Heart left ventricle (tissue), 16 donors: ENCODE measurements around the gene ALPI. TPM values are rescaled to one million over a fixed set of nuclear protein-coding genes. Genes with fewer than 3 reads are reported as not detected.

ENCODE experiments used
- ATAC-seq, 4 donors: fragments of 200-7000 bp; cut with Tn5 transposase; one replicate each; pipeline ENCODE4 v1.9.1; 2020 to 2022; ENCODE audit warnings: moderate library complexity in 4 of 4, mild to moderate bottlenecking in 3 of 4, moderate number of reproducible peaks in 1 of 4
- DNase-seq, 5 donors: peaks; one replicate each; pipeline ENCODE4 v3.0.0-alpha.2; 2020
- H3K27ac ChIP-seq, 12 donors: fragments of 200-600 bp; sonication (generic) in 4 of 12; one replicate each; pipeline versions ENCODE4 v1.5.0 to v1.8.0; 2016 to 2022; ENCODE audit warnings: mild to moderate bottlenecking in 2 of 12
- H3K27me3 ChIP-seq, 9 donors: fragments of 200-600 bp; sonication (generic) in 2 of 9; one replicate each; pipeline versions ENCODE4 v1.5.1 to v1.8.0; 2016 to 2022; ENCODE audit warnings: mild to moderate bottlenecking in 3 of 9
- H3K36me3 ChIP-seq, 9 donors: fragments of 200-600 bp; sonication (generic) in 2 of 9; one replicate each; pipeline versions ENCODE4 v1.5.0 to v1.8.0; 2018 to 2022; ENCODE audit warnings: mild to moderate bottlenecking in 2 of 9
- H3K4me1 ChIP-seq, 12 donors: fragments of 200-600 bp; sonication (generic) in 4 of 12; one replicate each; pipeline versions ENCODE4 v1.5.0 to v1.8.0; 2016 to 2022; ENCODE audit warnings: mild to moderate bottlenecking in 3 of 12
- H3K4me3 ChIP-seq, 12 donors: fragments of 200-600 bp; sonication (generic) in 4 of 12; one replicate each; pipeline versions ENCODE4 v1.5.0 to v1.8.0; 2017 to 2022; ENCODE audit warnings: mild to moderate bottlenecking in 9 of 12, moderate library complexity in 4 of 12
- H3K9me3 ChIP-seq, 12 donors: fragments of 200-600 bp; sonication (generic) in 4 of 12; one replicate each; pipeline versions ENCODE4 v1.5.0 to v1.8.0; 2016 to 2022; ENCODE audit warnings: mild to moderate bottlenecking in 1 of 12
- POLR2A ChIP-seq, 2 donors: fragments of 450-650 bp; IDR thresholded peaks; one replicate each; pipeline ENCODE4 v1.6.1; 2017; ENCODE audit warnings: antibody characterized with exemption in 2 of 2, mild to moderate bottlenecking in 2 of 2, moderate library complexity in 2 of 2
- WGBS, 4 donors: extraction: QIAGEN DNeasy Blood & Tissue Kit in 2 of 4; methylation state at CpG; one replicate each; pipeline versions ENCODE4 v1.1.5 to v1.1.7; 2013 to 2018; 5-methylcytosine and 5-hydroxymethylcytosine counted together
- intact Hi-C, 10 donors: fragments of 100-400 bp; cut with DNase I; formaldehyde crosslinking; loops; one replicate each; pipeline versions ENCODE4 v1.11.1 to v1.14.2; 2022
- polyA plus RNA-seq, 2 donors: library from polyadenylated mRNA; stranded (reverse); fragments of 200-250 nt; gene quantifications; one replicate each; pipeline ENCODE4 v1.2.3, GENCODE V29; 2013
- total RNA-seq, 9 donors: library from RNA; depleted of rRNA in 2 of 9; stranded (reverse); fragments of >200 nt in 2 of 9; fragmentation: NEBNext Ultra II Directional in 3 of 9; extraction: Animal tissue kit (Norgen Biotek cat#: 25700) in 3 of 9; gene quantifications; one replicate each; pipeline versions ENCODE4 v1.1.0 to v1.2.4, GENCODE V29; 2016 to 2023
- TF ChIP-seq, protein P1 (sequence below), 12 donors: fragments of 200-600 bp; sonication (generic) in 4 of 12; IDR thresholded peaks; one replicate each; pipeline versions ENCODE4 v1.5.0 to v1.8.0; 2018 to 2022; ENCODE audit warnings: antibody characterized with exemption in 12 of 12, mild to moderate bottlenecking in 5 of 12
- donor health status: ischemic (EF 13 %, LVEDD 7.1; RV severe dilation, severe dysfunction).
- donor health status: healthy with polysubstance abuse.
- donor health status: DM: no; HTN: yes; CAD: no.
- donor health status: DM: no; HTN: no; CAD: no.
- donor health status: ischemic (EF 25% LVEDD 6.9; RV normal size, moderate dysfunction).
- donor health status: ischemic (EF 25% LVEDD 5.7; RV mildly dilated, moderate dysfunction).
- donor health status: healthy.
- donor health status: DM: yes; HTN: yes; CAD: no.
- donor health status: ischemic (EF 35%, LVEDD 5.7; RV mildly dilated, moderate dysfunction).
- donor health status: nonischemic (EF 11% LVEDD 7.7; RV severe dilation, severe dysfunction).
- donor health status: DM: yes; HTN: yes; CAD: no.
- donor health status: PGD.
- donor health status: ischemic (EF 29% LVEDD 5.4; RV normal size, mild dysfunction).
- donor health status: nonischemic (EF 23%, LVEDD 6.1; RV moderate dilation, normal function).

The ALPI gene
- total and polyA plus RNA-seq, 11 donors = not detected

- intact Hi-C loops = loop anchor here in 7 of 10 donors (2.0 to 10.0 kb wide), 6 partner anchors 92 to 535 kb away; no protein-coding TSS in a partner anchor
Observed at GRCh38 chr2:232437195-232437571, 18.8 kb upstream of the ALPI start.

GRCh38 chr2:232438091-232438490 lies 17.9 kb upstream of the ALPI start:
- intact Hi-C loops = loop anchor here in 7 of 10 donors (2.0 to 10.0 kb wide), 6 partner anchors 93 to 536 kb away; no protein-coding TSS in a partner anchor
- no peak overlapping the region for H3K27ac ChIP-seq
- peaks cover 0 to 6% (median 0%) of the 10 kb centered on the region in 9 donors for H3K27me3 ChIP-seq
- ATAC-seq (no peak), DNase-seq (peak in 1 of 5 donors; percentile 28)
- H3K9me3 ChIP-seq = no peaks in the 10 kb centered on the region
- WGBS, 4 donors = 83 to 90% (median 88%) methylated on average over 11 to 12 of the region's 12 CpGs
- H3K4me1 ChIP-seq = peaks cover 0 to 4% (median 0%) of the 10 kb centered on the region in 12 donors
- H3K36me3 ChIP-seq = no peaks in the 10 kb centered on the region
- no peak overlapping the region for H3K4me3 ChIP-seq
- TF ChIP-seq POLR2A (IDR thresholded peaks at IDR 0.05) = no peak
- TF ChIP-seq, protein P1, sequence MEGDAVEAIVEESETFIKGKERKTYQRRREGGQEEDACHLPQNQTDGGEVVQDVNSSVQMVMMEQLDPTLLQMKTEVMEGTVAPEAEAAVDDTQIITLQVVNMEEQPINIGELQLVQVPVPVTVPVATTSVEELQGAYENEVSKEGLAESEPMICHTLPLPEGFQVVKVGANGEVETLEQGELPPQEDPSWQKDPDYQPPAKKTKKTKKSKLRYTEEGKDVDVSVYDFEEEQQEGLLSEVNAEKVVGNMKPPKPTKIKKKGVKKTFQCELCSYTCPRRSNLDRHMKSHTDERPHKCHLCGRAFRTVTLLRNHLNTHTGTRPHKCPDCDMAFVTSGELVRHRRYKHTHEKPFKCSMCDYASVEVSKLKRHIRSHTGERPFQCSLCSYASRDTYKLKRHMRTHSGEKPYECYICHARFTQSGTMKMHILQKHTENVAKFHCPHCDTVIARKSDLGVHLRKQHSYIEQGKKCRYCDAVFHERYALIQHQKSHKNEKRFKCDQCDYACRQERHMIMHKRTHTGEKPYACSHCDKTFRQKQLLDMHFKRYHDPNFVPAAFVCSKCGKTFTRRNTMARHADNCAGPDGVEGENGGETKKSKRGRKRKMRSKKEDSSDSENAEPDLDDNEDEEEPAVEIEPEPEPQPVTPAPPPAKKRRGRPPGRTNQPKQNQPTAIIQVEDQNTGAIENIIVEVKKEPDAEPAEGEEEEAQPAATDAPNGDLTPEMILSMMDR (IDR thresholded peaks at IDR 0.05) = no peak

More at GRCh38 chr2:232437195-232437571, 18.8 kb upstream of the ALPI start:
- no peak for ATAC-seq
- no peak overlapping the region for H3K27ac ChIP-seq
- no peaks in the 10 kb centered on the region for H3K9me3 ChIP-seq
- peaks cover 0 to 4% (median 0%) of the 10 kb centered on the region in 12 donors for H3K4me1 ChIP-seq
- TF ChIP-seq, protein P1 (IDR thresholded peaks at IDR 0.05) = no peak
- no peak for TF ChIP-seq POLR2A (IDR thresholded peaks at IDR 0.05)
- 80 to 87% (median 86%) methylated on average over 12 of the region's 12 CpGs for WGBS, 4 donors
- DNase-seq = peak in 1 of 5 donors; percentile 37
- H3K27me3 ChIP-seq = peaks cover 0 to 6% (median 0%) of the 10 kb centered on the region in 9 donors
- no peaks in the 10 kb centered on the region for H3K36me3 ChIP-seq
- H3K4me3 ChIP-seq = no peak overlapping the region

DNA sequence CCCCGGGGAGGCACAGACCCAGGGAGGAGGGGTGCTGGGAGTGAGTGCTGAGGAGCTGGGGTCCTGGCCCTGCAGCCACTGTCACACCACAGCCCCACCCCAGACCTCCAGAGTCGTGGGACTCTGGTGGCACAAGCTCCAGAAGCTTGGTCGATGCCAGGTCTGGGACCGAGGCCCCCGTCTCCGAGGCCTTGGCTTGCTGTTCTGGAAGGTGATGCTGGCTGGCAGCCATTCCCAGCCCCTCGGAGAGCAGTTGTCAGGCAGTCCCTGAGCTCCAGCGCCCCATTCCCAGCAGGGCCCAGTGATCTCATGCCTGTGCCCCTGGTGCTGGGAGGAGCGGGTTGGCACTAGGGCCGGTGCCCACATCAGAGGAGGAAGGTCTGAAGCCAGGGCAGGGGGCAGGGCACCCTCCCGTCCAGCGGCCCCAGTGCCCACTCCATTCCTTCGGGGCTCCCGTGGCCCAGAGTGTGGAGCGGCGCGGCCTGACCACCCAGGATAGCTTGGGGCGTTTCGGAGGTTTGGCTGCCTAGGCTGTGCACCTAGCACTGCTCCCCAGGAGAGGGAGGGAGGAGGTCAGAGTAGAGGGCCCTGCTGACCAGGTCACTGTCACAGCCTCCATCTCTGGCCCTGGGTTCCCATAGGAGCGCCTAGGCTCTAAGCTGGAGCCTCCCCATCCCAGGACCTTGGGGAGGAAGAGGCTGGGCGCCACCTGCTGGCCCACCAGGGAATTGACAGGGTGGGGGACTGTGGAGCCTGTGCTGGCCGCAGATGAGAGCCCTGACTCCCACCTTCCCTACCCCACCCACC lies 16.8 kb upstream of the ALPI start:
- H3K36me3 ChIP-seq = no peaks in the 10 kb centered on the region
- peak; percentile 30 to 58 (median 56) for ATAC-seq
- no peak overlapping the region for H3K4me3 ChIP-seq
- no peaks in the 10 kb centered on the region for H3K9me3 ChIP-seq
- H3K4me1 ChIP-seq = peaks cover 0 to 4% (median 0%) of the 10 kb centered on the region in 12 donors
- intact Hi-C loops = loop anchor here in 7 of 10 donors (2.0 to 10.0 kb wide), 6 partner anchors 94 to 537 kb away; no protein-coding TSS in a partner anchor
- TF ChIP-seq POLR2A (IDR thresholded peaks at IDR 0.05) = no peak
- TF ChIP-seq, protein P1 (IDR thresholded peaks at IDR 0.05) = peak; percentile 40 to 68 (median 54)
- DNase-seq = peak in 1 of 5 donors; percentile 60
- no peak overlapping the region for H3K27ac ChIP-seq
- WGBS, 4 donors = 75 to 81% (median 75%) methylated on average over 7 to 21 of the region's 22 CpGs
- H3K27me3 ChIP-seq = peaks cover 0 to 6% (median 0%) of the 10 kb centered on the region in 9 donors

DNA sequence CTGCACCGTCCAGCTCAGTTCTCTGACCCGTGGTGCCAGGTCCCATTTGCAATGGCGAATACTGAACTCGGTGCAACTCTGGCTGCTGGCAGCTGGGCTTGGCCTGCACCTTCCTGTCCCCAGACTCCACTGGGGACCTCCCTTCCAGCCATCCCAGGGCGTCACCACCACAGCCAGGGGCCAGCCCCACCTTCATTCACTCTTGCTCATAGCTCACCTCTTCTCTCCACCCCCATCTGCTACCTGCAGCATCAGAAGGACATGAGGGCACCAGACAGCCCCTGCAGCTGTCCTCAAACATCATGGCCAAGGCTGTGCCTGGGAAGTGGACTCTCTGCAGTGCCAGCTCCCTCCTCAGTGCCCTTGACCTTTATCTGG lies 16.2 kb upstream of the ALPI start:
- WGBS, 4 donors = 30 to 69% (median 43%) methylated on average over 1 to 3 of the region's 5 CpGs
- intact Hi-C loops = loop anchor here (1.0 to 10.0 kb wide), 9 partner anchors 83 to 537 kb away; partner anchors contain the start of genes NPPC (in 1 of the 10) and PRSS56 (in 1 of the 10)
- TF ChIP-seq, protein P1 (IDR thresholded peaks at IDR 0.05) = peak in 10 of 12 donors; percentile 14 to 52 (median 36)
- TF ChIP-seq POLR2A (IDR thresholded peaks at IDR 0.05) = no peak
- Histone ChIP-seq H3K4me3 (no peak overlapping the region), H3K4me1 (peaks cover 0 to 4% (median 0%) of the 10 kb centered on the region in 12 donors), H3K27ac (no peak overlapping the region), H3K36me3 (no peaks in the 10 kb centered on the region), H3K27me3 (peaks cover 0 to 6% (median 0%) of the 10 kb centered on the region in 9 donors), H3K9me3 (no peaks in the 10 kb centered on the region)
- DNase-seq (peak in 2 of 5 donors; percentile 15 to 25), ATAC-seq (no peak)
